LoVo (cell line): ENCODE results near the gene SMCO4.
"Not testable (repeated sequence)": the region's sequence is repeated elsewhere in the genome, so short reads cannot be mapped to it uniquely, and the experiment has no call there.

Experiments
- DNase-seq: peaks from one replicate; pipeline ENCODE4 v3.0.0-alpha.2; 2016; ENCODE audit warnings: low spot score

Gene SMCO4

DNA sequence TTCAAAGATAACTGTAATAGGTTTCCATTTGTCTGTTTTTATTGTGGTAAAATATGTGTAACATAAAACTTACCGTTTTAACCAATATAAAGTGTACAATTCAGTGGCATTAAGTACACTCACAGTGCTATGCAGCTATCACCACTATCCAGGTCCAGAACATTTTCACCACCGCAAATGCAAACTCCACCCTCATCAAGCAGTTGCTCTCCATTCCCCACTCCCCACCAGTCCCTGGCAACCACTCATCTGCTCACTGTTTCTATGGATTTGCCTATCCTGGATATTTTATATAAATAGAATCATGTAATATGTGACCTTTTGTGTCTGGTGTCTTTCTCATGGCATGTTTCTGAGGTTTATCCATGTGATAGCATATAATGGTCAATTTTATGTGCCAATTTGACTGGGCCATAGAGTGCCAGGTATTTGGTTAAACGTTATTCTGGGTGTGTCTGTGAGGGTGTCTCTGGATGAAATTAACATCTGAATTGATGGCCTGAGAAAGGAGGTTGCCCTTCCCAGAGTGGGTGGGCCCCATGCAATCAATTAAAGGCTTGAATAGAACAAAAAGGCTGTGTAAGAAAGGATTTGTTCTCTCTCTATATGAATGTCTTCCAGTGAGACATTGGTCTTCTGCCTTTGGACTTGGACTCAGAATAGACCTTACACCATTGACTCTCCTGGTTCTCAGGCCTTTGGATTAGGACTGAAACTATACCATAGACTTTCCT, 17.2 kb upstream of the SMCO4 start:
- no peak for DNase-seq

DNA sequence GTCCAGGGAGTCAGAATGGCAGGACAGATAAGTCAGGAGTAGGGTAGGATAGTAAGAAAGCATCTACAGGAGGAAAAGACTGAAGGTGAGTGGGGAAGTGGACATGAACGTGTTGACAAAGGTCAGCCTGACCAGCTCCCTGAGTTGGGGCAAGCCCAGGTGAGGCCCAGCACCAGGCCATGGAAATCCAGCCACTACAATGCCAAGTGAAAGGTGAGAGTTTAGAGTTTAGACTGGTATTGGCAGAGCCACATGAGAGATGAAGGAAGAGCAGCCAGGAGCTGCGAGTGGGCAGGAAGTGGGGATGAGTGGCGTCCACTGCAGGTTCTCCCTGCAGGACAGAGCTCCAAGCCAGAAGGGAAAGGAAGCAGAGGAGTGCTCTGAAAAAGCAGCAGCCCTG, 16.5 kb upstream of the SMCO4 start:
- DNase-seq, result no peak

DNA sequence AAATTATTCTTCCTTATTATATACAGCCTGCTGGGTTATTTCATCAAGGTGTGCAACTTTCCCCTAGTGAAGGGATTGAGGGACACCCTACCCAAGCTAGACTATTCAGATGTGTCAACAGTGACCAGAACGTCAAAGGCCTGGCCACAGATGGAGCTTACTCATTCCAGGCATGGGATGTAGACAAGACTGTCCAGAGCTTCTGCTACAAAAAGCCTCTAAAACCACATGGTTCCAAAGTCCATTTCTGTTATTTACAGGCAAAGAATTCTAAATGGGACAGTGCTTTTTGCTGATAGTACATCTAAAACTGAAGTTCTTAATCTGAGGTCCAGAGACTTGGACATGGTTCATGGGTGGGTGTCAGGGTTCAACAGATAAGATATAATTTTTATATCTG, 9.7 kb upstream of the SMCO4 start:
- DNase-seq, result no peak

DNA sequence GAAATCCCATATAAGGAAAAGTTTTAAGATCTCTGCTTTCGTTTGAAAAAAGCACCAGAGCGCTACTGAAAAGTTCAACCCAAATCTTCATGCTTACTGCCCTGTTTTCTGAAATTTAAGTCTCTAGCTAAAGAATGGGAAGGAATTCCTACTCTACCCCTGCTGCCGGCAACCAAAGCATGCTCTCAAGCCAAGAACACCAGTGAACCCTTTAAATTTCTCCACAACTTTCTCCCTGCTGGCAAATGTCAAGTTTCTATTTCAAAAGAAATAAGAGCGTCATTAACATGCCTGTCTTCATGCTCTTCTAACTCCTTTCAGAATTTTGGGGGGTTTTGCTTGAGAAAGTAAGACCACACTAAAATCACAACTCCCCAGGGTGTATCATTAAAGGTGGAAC, 6.8 kb upstream of the SMCO4 start:
- DNase-seq, result no peak

DNA sequence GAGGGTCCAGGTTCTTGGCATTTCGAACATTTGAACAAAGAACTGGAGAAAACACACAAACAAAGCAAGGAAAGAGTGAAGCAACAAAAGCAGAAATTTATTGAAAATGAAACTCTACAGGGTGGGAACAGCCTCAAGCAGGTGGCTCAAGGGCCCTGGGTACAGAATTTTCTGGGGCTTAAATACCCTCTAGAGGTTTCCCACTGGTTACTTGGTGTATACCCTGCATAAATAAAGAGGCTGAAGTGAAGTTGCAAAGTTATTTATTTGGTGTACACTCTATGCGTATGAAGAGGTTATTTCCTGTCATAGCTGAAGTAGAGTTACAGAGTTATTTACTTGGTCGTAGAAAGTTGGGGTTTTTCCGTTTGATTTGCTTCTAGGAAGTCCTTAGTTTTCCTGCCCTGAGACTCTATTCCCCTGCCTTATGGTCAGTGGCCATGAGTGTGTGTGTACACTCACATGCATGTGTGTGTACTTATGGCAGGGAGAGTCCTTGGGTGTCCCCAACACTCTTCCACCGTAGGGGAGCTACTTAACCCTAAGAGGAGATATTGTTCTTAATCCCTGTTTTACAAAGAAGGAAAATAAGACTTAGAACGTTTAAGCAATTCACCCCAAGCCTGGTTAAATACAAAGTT, 5.6 kb upstream of the SMCO4 start:
- no peak for DNase-seq

DNA sequence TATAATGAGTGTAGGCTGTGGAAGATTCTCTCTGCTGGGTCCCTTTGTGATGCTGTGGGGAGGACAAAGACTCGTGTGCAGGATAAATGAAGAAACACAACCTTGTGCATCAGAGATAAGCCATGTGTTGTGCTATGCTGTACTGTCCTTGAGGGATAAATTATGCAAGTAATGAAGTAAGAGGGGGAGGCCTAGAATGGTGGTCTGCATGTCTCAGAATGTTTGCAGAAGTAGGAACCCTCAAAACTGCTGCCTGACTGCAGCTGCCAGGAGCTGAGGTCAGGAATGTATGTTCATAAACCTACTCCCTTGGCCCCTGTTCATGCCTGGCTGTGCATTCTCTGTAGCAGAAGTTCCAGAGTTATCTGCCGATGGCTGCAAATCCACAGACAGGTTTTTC, 4.6 kb upstream of the SMCO4 start:
- no peak for DNase-seq

DNA sequence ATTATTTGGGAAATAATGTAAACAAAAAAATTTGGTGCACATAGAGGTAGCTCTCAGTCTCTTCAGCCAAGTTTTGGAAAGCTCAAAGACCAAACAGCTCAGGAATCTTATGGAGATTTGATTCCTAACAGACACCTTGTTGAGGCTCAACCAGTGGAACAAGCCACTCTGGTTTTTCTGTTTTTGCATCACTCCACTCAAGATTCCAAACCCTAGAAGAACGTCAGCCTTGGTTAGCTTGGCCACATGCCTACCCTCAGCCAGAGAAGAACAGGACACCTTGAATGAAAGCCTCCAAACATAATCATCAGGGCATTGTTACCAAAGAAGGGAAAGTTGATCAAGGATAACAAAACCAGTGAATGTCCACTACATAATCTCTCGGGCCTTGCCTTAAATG, 3.8 kb upstream of the SMCO4 start:
- DNase-seq, result no peak

DNA sequence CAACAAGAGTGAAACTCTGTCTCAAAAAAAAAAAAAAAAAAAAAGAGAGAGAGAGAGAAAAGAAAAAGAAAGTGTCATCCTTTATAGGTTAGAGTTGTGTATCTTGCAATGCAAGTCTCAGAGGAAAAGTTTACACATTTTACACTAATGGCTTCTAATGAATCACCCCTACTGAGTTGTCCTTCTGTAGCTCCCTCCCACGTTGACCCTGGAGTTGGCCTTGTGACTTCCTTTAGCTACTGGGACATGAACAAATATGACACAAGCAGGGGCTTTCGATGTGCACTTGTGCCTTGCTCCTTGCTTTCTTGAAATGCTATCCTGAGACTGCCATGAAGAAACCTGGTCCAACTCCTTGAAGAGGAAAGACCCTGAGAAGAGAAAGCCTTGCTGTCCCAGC, 2.4 kb upstream of the SMCO4 start:
- DNase-seq, result no peak

DNA sequence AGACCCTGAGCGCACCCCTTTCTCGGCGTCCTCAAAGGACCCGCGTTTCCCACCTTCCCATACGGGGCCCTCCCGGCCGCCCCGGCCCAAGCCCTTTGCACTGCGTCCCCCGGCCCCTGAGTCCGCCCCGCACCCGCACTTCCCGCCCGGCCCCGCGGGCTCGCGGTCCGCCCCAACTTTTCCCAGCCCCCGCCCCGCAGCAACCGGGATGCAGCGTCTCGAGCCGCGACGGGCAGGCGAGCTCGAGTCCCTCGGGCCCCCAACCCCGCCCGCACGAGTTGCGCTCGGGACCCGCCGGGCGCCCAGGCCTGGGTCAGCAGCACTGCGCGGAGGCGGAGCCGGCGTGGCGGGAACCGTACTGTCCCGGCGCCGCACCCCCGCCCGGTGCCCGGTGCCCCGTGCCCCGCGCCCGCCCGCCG, 371 bp downstream of the SMCO4 start:
- no peak for DNase-seq

DNA sequence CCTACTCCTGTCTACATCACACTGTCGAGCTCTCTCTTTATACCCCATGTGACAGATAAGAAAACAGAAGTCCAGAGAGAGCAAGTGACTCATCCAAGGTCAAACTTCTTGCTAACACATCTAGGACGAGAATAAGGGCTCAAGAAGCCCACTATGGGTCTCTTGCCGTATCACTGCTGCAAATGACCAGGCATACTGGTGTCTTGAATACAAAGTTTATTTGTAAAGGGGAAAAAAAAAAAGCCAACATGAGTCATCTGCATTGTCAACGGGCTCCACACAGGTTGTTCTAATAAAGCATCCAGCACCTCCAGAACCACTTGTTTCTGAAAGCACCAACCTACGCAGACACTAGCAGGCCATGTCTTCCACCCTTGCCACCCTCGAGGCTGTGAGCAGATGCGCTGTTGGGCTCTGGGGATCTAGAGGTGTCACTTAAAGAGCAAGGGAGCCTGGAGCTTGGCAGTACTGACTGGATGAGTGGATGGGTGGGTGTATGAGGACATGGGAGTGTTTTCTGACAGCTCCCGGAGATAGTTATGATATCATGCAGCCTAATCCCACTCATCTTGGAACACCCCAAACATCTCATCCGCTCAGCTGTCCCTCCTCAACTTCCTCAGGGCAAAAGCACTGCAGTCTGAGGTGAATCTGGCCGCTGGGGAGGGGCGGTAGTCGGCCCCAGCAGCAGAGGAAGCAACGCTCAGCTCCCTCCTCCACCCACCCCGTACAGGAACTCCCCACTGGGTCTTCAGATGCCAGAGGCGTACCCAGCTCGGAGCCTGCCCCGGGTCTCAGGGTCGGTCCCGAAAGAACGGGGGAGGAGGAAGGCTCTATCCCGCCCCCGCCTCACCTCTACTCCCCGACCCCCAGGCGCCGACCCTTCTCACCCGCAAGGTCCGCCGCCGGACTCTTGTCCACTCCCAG, 1.0 kb downstream of the SMCO4 start:
- DNase-seq, result peak; percentile 39

DNA sequence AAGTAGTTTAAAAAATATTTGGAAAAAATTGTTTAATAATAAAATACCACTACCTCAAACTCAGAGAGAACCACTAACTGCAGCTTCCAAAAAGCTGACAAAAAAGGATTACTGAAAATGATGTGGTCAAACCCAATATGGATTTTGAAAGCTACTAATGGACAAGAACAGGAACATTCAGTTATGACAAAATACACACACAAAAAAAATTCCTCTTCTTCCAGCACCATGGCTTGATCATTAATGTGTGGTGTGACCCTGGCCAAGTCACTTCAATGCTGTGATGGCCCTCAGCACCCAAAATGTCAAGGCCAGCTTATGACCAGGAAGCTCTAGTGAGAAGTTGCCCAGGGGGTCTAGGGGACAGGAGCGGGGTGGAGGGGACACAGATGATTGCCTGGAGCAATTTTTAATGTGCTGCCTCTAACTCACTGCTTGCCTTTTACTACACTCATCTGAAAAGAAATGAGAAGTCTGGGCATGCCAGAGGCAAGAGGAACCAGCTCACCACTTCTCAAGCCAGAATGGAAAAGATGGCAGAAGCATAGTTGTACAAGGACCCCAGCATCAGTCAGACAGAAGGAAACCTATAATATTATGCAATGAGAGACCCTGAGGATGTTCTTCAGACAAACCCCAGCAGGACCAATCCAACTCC, 2.2 kb downstream of the SMCO4 start:
- no peak for DNase-seq

DNA sequence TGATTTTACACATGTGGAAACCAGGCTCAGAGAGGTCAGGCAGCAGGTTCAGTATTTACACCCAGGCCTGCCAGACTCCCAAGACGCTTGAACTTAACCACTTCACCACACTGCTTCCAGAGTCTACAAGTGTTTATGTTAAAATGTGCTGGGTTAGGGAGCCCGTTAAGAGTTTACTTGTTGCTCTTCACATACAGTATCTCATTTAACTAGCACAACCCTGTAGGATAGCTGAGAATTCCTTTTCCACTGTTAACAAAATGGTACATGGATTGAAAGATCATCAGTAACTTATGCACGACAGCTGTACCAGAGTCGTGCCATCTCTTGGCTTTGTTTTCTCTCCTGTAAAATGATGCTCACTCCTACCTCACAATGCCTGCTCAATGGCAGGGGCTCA, 2.9 kb downstream of the SMCO4 start:
- DNase-seq, result no peak

DNA sequence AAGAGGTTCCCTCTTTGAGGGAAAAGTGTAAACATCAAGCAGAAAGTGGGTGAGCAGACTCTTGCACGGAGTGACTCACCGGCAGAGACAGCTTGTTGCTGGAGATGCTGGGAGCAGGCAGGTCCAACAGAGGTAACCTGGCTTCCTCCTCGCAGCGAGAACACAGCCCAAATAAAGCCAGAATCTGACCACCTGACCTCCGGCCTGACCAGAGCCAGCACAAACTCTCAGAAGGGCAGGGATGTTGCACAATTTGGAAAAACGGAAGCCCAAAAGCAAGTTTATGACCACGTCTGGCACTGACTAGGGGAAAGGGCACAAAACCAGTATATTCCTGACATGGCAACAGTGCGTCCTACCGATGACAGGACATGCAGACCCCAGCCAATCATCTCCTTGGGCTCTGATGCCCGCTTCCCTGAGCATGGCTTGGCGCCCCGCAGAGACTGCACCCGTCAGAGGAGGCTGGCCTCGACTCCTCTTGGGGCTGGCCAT, 5.4 kb downstream of the SMCO4 start:
- no peak for DNase-seq

DNA sequence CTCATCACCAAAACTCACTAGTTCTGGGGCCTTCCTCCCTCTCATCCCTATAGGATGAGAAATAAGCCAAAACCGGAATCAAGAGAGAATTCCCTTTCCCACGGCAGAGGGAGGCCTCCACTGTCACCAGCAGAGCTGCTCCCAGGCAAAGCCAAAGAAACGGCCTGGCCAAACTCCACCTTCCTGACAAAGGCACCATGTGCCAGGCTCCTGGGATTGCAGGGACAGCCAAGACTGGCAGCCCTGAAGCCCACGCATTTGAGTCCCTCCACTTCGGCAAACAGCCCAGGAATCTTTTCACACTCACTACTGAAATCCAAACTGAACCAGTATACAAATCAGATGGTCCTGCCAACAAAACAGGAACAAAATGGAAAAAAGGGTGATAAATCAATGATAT, 6.1 kb downstream of the SMCO4 start:
- no peak for DNase-seq

DNA sequence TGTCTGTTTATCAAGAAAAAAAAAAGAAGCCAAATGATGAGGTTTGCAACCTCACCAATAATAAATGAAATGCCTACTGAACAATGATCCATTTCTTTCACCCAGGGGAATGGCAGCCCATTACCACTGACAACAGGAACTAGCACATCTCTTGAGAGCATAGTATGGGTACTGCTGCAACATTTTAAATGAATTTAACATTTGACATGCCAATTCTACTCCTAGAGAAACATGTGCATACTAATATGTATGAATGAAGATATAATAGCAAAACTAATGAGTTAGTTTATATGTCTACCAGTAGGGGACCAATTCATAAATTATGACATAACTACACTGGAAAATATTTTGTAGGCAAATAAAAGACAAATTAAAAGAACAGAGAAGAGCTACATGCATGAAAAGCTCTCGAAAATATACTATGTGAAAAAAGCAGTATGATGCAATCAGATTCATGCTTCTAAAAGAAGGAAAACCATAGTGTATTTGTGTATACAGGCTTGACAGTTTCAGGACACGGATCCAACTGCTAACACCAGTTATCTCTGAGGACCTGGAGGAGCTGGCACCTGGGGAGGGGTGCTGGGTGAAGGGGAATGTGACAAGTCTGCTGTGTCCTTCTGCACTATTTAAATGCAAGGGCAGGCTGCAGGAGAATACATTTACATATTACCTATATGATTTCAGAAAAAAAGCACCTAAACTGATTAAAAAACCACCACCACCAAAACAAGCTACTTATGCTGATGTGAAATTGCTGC, 6.9 kb downstream of the SMCO4 start:
- DNase-seq, result no peak

DNA sequence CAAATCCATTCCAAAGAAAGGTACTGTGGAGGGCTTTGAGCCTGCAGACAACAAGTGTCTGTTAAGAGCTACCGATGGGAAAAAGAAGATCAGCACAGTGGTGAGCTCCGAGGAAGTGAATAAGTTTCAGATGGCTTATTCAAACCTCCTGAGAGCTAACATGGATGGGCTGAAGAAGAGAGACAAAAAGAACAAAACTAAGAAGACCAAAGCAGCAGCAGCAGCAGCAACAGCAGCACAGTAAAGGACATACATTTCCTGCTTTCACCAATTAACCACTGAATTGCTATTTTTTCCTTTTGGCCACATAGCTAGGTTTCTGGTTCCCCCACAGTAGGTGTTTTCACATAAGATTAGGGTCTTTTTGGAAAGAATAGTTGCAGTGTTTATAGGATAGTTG, 7.6 kb downstream of the SMCO4 start:
- DNase-seq, result not testable (repeated sequence)

DNA sequence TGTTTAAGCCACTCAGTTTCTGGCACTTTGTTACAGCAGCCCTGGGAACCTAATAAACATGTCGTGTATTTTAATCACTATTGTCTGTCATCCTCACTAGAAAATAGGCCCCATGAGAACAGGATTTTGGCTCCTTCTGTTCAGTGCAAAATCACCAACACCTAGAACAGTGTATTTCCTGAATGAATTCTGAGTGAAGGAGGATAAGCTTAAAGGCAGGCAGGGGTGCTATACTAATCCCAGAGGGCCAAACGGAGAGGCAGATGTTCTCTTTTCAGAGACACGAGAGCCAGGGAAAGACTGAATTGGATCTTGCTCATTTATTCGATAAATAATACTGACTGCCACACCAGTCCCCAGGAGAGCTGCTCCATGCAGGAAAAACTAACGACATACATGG, 10.4 kb downstream of the SMCO4 start:
- no peak for DNase-seq

DNA sequence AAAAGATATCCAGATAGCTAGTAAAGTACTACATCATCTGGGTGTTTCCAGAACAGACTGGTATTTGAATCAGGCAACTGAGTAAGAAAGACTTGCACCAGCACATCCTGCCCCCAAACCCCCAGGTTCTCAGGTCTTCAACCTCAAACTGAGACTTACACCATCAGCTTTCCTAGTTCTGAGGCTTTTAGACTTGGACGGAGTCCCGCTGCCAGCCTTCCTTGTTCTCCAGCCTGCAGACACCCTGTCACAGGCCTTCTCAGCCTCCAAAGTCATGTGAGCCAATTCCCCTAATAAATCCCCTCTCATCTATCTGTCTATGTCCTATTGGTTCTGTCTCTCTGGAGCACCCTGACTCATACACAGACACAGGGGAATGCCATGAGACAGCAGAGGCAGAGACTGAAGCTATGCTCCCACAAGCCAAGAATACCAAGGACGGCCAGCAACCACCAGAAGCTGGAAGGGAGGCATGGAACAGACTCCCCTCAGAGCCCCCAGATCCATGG, 10.9 kb downstream of the SMCO4 start:
- no peak for DNase-seq

DNA sequence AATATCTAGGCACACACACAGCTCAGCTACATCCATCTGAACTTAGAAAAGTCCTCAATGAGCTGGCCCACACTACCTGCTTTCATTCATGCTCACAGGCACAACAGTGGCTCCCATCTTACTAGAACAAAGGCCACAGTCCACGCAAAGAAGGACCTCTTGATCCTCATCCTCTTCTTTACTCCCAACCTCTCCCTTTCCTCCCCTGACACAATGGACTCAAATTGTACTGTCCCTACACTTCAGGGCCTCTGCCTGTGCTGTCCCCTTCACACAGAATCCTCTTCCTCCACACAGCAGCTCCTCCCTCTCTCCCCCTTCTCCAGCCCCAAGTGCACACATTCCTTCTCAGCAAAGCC, 12.7 kb downstream of the SMCO4 start:
- no peak for DNase-seq

DNA sequence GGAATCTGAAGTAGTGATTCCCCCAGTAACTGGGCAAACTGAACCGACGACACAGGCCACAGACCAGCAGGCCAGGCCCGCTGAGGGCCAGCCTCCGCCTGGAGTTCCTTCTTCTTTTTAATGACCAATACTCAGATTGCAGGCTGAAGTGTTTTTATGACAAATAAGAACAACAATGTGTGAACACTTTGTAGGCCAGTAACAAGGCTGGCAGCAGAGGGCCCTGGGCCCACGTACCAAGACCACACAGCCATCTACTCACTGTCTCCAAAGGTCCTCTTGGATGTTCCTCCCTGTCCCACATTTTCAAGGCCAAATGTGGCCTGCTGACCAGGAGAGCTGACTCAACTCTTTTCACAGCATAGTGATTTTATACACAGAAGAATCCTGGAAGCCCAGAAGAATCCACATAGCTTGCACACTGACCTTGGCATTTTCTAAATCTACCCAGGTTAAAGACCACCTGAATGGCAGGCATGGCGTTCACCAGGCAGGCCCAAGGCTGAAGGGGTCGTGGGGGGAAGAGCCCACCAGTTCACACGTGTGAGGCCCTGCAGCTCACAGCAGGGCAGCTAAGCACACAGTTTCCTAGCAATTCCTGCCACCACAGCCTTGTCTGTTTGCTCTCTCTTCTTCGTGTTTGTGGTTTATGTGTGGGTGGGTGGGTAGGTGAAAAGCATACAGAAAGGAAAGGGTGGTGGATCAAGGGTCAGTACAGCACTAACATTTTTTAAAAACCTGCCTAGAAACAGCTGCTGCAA, 13.3 kb downstream of the SMCO4 start:
- no peak for DNase-seq
